H1 (cell line): ENCODE results near the gene OSM. TPM values are rescaled to one million over a fixed set of nuclear protein-coding genes. Genes with fewer than 3 reads are reported as not detected.

ENCODE experiments used
- CTCF ChIA-PET: fragments of 300-600 bp; sonication (Branson Sonifier 250); formaldehyde crosslinking; loops from one replicate; lab custom pipeline; 2021; ENCODE audit not compliant: partially characterized antibody; lab: Charles Lee
- POLR2A ChIA-PET: fragments of 300-600 bp; sonication (Branson Sonifier 250); formaldehyde crosslinking; loops from one replicate; lab custom pipeline; 2021; ENCODE audit warnings: inconsistent platforms; ENCODE audit not compliant: partially characterized antibody; lab: Charles Lee
- DNase-seq, 2 experiments: peaks; one replicate each; pipeline versions ENCODE4 v3.0.0 to v3.0.0-alpha.2; 2010 to 2022; ENCODE audit warnings: low spot score in 2 of 2, low read depth in 1 of 2, mixed read lengths in 1 of 2
- FAIRE-seq: peaks from 2 replicates; lab custom pipeline; 2011; peaks lifted over from hg19 to GRCh38; lab: Jason Lieb, UNC
- H2AFZ ChIP-seq: 2 replicates; pipeline ENCODE4 v1.8.1; 2012; ENCODE audit warnings: low read length, inconsistent platforms
- H2AK5ac ChIP-seq: 2 replicates; pipeline ENCODE4 v1.6.1; 2013; ENCODE audit warnings: low read depth, low read length
- H2BK120ac ChIP-seq: replicated peaks from 2 replicates; pipeline ENCODE3; 2013; ENCODE audit warnings: low read depth, low read length, inconsistent platforms
- H2BK12ac ChIP-seq: 2 replicates; pipeline ENCODE4 v1.6.1; 2013; ENCODE audit warnings: low read depth, low read length
- H2BK15ac ChIP-seq: 2 replicates; pipeline ENCODE4 v1.6.1; 2013; ENCODE audit warnings: low read length
- H2BK20ac ChIP-seq: 2 replicates; pipeline ENCODE4 v1.6.1; 2013; ENCODE audit warnings: low read length
- H2BK5ac ChIP-seq: 2 replicates; pipeline ENCODE4 v1.6.1; 2013; ENCODE audit warnings: low read depth, low read length
- H3K14ac ChIP-seq: 2 replicates; pipeline ENCODE4 v1.6.1; 2013; ENCODE audit warnings: inconsistent platforms; ENCODE audit not compliant: insufficient read length
- H3K18ac ChIP-seq: 2 replicates; pipeline ENCODE4 v1.6.1; 2013; ENCODE audit warnings: low read length; ENCODE audit errors: extremely low read depth
- H3K23ac ChIP-seq: 2 replicates; pipeline ENCODE4 v1.6.1; 2013; ENCODE audit warnings: inconsistent platforms; ENCODE audit not compliant: insufficient read length
- H3K23me2 ChIP-seq: 2 replicates; pipeline ENCODE4 v1.6.1; 2013; ENCODE audit warnings: low read depth, low read length
- H3K27ac ChIP-seq: 2 replicates; pipeline ENCODE4 v1.6.1; 2011; ENCODE audit warnings: low read depth, low read length, inconsistent platforms
- H3K27me3 ChIP-seq, 4 experiments: replicated peaks in 1 of 4; 1 replicate in 1 of 4; 2 replicates in 3 of 4; pipeline versions ENCODE4 v1.6.1 to v1.8.1; 2011 to 2013; ENCODE audit warnings: low read length in 3 of 4, mild to moderate bottlenecking in 3 of 4, inconsistent platforms in 2 of 4, mixed read lengths in 2 of 4, moderate library complexity in 1 of 4; ENCODE audit not compliant: control insufficient read depth in 3 of 4, insufficient read depth in 3 of 4; ENCODE audit errors: extremely low read depth in 1 of 4
- H3K36me3 ChIP-seq, 4 experiments: 2 replicates each; pipeline versions ENCODE4 v1.6.1 to v1.8.1; 2011 to 2013; ENCODE audit warnings: mild to moderate bottlenecking in 4 of 4, low read length in 3 of 4, moderate library complexity in 2 of 4, control low read depth in 1 of 4, inconsistent platforms in 1 of 4; ENCODE audit not compliant: insufficient read depth in 4 of 4, control insufficient read depth in 2 of 4
- H3K4ac ChIP-seq: replicated peaks from 2 replicates; pipeline ENCODE3; 2013; ENCODE audit warnings: low read length, low read depth, mixed read lengths, inconsistent platforms; ENCODE audit not compliant: insufficient read length
- H3K4me1 ChIP-seq, 4 experiments: replicated peaks in 1 of 4; 1 replicate in 1 of 4; 2 replicates in 3 of 4; pipeline versions ENCODE4 v1.6.1 to v1.8.1; 2011 to 2013; ENCODE audit warnings: low read length in 3 of 4, inconsistent platforms in 2 of 4, mixed read lengths in 1 of 4; ENCODE audit not compliant: insufficient read depth in 4 of 4, control insufficient read depth in 3 of 4
- H3K4me2 ChIP-seq, 2 experiments: 2 replicates each; pipeline versions ENCODE4 v1.6.1 to v1.8.1; 2011 to 2013; ENCODE audit warnings: low read depth in 2 of 2, low read length in 2 of 2, control low read depth in 1 of 2, inconsistent platforms in 1 of 2, mild to moderate bottlenecking in 1 of 2; ENCODE audit not compliant: insufficient read depth in 1 of 2
- H3K4me3 ChIP-seq, 4 experiments: fragments of 200-600, 300-600 bp in 1 of 4; sonication (generic), shearing (Covaris generic), sonication (Bioruptor Twin) in 1 of 4; 2 replicates each; pipeline versions ENCODE4 v1.5.1 to v1.8.1; 2011 to 2016; ENCODE audit warnings: low read length in 4 of 4, low read depth in 3 of 4, control low read depth in 2 of 4, inconsistent platforms in 2 of 4, mild to moderate bottlenecking in 2 of 4, mixed read lengths in 1 of 4, moderate library complexity in 1 of 4; ENCODE audit not compliant: insufficient read depth in 2 of 4; ENCODE audit errors: extremely low read depth in 1 of 4
- H3K56ac ChIP-seq: replicated peaks from 2 replicates; pipeline ENCODE3; 2013; ENCODE audit warnings: low read depth, mild to moderate bottlenecking, mixed read lengths, low read length, inconsistent platforms; ENCODE audit not compliant: insufficient read length
- H3K79me1 ChIP-seq: 2 replicates; pipeline ENCODE4 v1.6.1; 2013; ENCODE audit warnings: low read depth, low read length, control low read depth
- H3K79me2 ChIP-seq, 2 experiments: 2 replicates each; pipeline versions ENCODE4 v1.6.1 to v1.8.1; 2012 to 2013; ENCODE audit warnings: low read length in 2 of 2, mild to moderate bottlenecking in 2 of 2, inconsistent platforms in 1 of 2; ENCODE audit not compliant: insufficient read depth in 2 of 2, control insufficient read depth in 1 of 2
- H3K9ac ChIP-seq, 4 experiments: replicated peaks in 1 of 4; 1 replicate in 1 of 4; 2 replicates in 3 of 4; pipeline versions ENCODE4 v1.6.1 to v1.8.1; 2011 to 2013; ENCODE audit warnings: low read depth in 3 of 4, low read length in 3 of 4, control low read depth in 2 of 4, mild to moderate bottlenecking in 2 of 4, moderate library complexity in 2 of 4, inconsistent platforms in 1 of 4; ENCODE audit errors: extremely low read depth in 1 of 4
- H3K9me3 ChIP-seq, 2 experiments: 2 replicates each; pipeline versions ENCODE4 v1.6.1 to v1.8.1; 2012 to 2013; ENCODE audit warnings: mild to moderate bottlenecking in 2 of 2, moderate library complexity in 2 of 2, control low read depth in 1 of 2, inconsistent platforms in 1 of 2, low read depth in 1 of 2, low read length in 1 of 2, mixed read lengths in 1 of 2; ENCODE audit not compliant: insufficient read depth in 2 of 2
- H4K20me1 ChIP-seq, 2 experiments: replicated peaks in 1 of 2; 2 replicates each; pipeline versions ENCODE3 to v1.8.1; 2011 to 2013; ENCODE audit warnings: inconsistent platforms in 2 of 2, low read length in 2 of 2, mild to moderate bottlenecking in 1 of 2; ENCODE audit not compliant: insufficient read depth in 2 of 2, control insufficient read depth in 1 of 2
- H4K5ac ChIP-seq: 2 replicates; pipeline ENCODE4 v1.6.1; 2013; ENCODE audit warnings: low read length, low read depth, mixed read lengths, inconsistent platforms; ENCODE audit not compliant: insufficient read length
- H4K8ac ChIP-seq: 2 replicates; pipeline ENCODE4 v1.8.0; 2013; ENCODE audit warnings: mild to moderate bottlenecking, moderate library complexity, low read length, inconsistent platforms; ENCODE audit not compliant: insufficient read depth; ENCODE audit errors: extremely low read depth
- H4K91ac ChIP-seq: replicated peaks from 2 replicates; pipeline ENCODE3; 2013; ENCODE audit warnings: low read length, mixed read lengths, inconsistent platforms; ENCODE audit not compliant: insufficient read length
- ATF3 ChIP-seq: IDR thresholded peaks from 2 replicates; pipeline ENCODE4 v1.6.1; 2011; ENCODE audit warnings: low read depth, mild to moderate bottlenecking, low read length; ENCODE audit not compliant: insufficient read depth
- CBX8 ChIP-seq: fragments of 300-800, 300-1000 bp; sonication (generic); IDR thresholded peaks from 2 replicates; pipeline ENCODE4 v1.7.1; 2016; ENCODE audit warnings: low read depth, low read length, borderline replicate concordance
- GTF2F1 ChIP-seq: IDR thresholded peaks from 2 replicates; pipeline ENCODE4 v1.6.1; 2012; ENCODE audit warnings: low read depth, low read length, improper control_type of control experiment, borderline replicate concordance
- POLR2AphosphoS5 ChIP-seq: IDR thresholded peaks from 2 replicates; pipeline ENCODE4 v1.6.1; 2011; ENCODE audit warnings: low read depth, low read length
- POU5F1 ChIP-seq: IDR thresholded peaks from 2 replicates; pipeline ENCODE4 v1.6.1; 2011; ENCODE audit warnings: low read depth, mild to moderate bottlenecking, low read length, moderate library complexity
- SAP30 ChIP-seq: fragments of 300-600 bp; sonication (generic); IDR thresholded peaks from 2 replicates; pipeline ENCODE4 v1.7.1; 2012; ENCODE audit warnings: low read length, moderate library complexity, mild to moderate bottlenecking, inconsistent platforms; ENCODE audit not compliant: insufficient read depth, insufficient replicate concordance
- SIN3A ChIP-seq, 2 experiments: IDR thresholded peaks in 1 of 2; conservative IDR thresholded peaks in 1 of 2; 2 replicates each; pipeline ENCODE4 v1.6.1; 2011 to 2012; ENCODE audit warnings: low read length in 2 of 2, improper control_type of control experiment in 1 of 2, low read depth in 1 of 2, mild to moderate bottlenecking in 1 of 2
- WGBS, 2 experiments: shearing (Covaris generic) in 1 of 2; methylation state at CpG; one replicate each; pipeline versions ENCODE4 v1.1.6 to v1.1.7; 2013 to 2015; ENCODE audit warnings: low lambda C conversion rate in 2 of 2, mixed read lengths in 2 of 2, inconsistent platforms in 1 of 2, low coverage in 1 of 2, missing lambda C conversion rate in 1 of 2; ENCODE audit not compliant: insufficient replicate concordance in 2 of 2, insufficient coverage in 1 of 2, insufficient read length in 1 of 2; ENCODE audit errors: extremely low coverage in 1 of 2, missing lambda C conversion rate in 1 of 2; 5-methylcytosine and 5-hydroxymethylcytosine counted together
- polyA plus RNA-seq, 7 experiments: library from polyadenylated mRNA; depleted of rRNA in 3 of 7; stranded (reverse) in 5 of 7; unstranded in 2 of 7; fragments of >200 nt in 5 of 7; fragments of 200-250 nt in 2 of 7; gene quantifications; 1 replicate in 5 of 7; 2 replicates in 1 of 7; 4 replicates in 1 of 7; pipeline versions ENCODE4 v1.2.1 to v1.2.3, GENCODE V29; 2011 to 2013; ENCODE audit warnings: missing spikeins in 2 of 7, mixed read lengths in 2 of 7
- total RNA-seq: library from RNA; stranded (reverse); fragmentation: NEBNext Ultra II Directional; extraction: Animal tissue kit (Norgen Biotek cat#: 25700); gene quantifications from 2 replicates; pipeline ENCODE4 v1.2.1, GENCODE V29; 2021

Gene OSM
- total and polyA plus RNA-seq, 2 of the 8 experiments (the other 6 are each of a cell fraction or from before 2014, with no cell fraction given), result not detected

DNA sequence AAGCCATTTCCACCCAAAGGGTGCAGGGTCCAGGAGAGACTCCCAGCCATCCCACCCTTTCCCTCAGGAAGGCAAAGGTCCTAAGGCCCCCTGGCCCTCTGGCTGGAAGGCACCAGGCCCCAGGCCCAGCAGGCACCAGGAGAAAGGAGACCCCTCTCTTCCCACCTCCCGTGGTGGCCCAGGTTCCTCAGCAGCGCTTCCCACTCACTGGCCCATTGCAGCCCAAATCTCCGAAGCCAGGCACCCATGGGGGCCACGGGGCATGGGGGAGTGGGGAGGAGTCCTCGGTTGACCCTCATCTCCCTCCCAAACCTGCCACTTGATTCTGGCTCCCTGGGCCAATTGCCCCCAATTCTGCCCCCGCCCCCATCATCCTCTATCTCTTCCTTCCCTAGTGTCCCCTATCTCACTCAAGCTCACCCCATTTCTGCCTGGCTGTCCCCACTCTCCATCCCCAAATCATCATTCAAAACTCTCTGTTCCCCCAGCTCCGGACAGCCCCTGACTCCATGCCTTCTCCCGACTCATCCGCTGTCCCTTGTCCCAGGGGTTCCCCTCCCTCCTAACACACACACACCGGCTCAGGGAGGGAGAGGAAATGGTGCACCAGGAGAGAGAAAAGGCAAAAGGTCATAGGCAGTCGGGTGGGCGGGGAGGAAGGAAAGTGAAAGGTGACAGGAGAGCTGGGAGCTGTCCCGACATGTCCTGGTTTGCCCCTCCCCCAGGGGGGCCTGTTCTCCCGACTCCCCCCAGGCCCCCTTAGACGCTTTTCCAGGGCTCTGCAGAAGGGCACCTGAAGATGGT lies 21.3 kb downstream of the OSM start:
- Histone ChIP-seq H3K9me3 (no peaks in the 10 kb centered on the region), H3K14ac (no peak overlapping the region), H3K4ac (no peak overlapping the region), H3K4me3 (peak overlapping the region; percentile 49 to 72 (median 65)), H2BK15ac (peak overlapping the region; percentile 95; the same call in 1 of the 2 replicates), H2BK120ac (no peak overlapping the region), H3K4me2 (peak overlapping the region; percentile 83 to 94), H3K4me1 (peaks cover 0 to 20% (median 11%) of the 10 kb centered on the region in 4 experiments; a peak in 6 of 7 replicates), H3K27ac (no peak overlapping the region), H4K91ac (peak overlapping the region; percentile 53), H2BK5ac (peak overlapping the region; percentile 87; the same call in 1 of the 2 replicates), H3K18ac (peak overlapping the region; percentile 87), H4K8ac (no peak overlapping the region; the same call in 1 of the 2 replicates), H2BK20ac (peak overlapping the region; percentile 40; the same call in 1 of the 2 replicates), H3K36me3 (0 out of 8 replicates have a peak, but pooled peaks cover 0 to 5% (median 0%) of the 10 kb centered on the region in 4 experiments), H3K27me3 (no peaks in the 10 kb centered on the region; a peak in 2 of 7 replicates), H4K20me1 (no peaks in the 10 kb centered on the region), H2BK12ac (peak overlapping the region; percentile 68; the same call in 1 of the 2 replicates), H3K23ac (no peak overlapping the region), H2AFZ (peak overlapping the region; percentile 33; the same call in 1 of the 2 replicates), H2AK5ac (peak overlapping the region; percentile 98), H4K5ac (peak overlapping the region; percentile 22), H3K23me2 (peaks cover 12% of the 10 kb centered on the region; the same call in 1 of the 2 replicates), H3K9ac (peak overlapping the region in 1 of 4 experiments; percentile 12; a peak in 2 of 7 replicates), H3K79me2 (no peaks in the 10 kb centered on the region), H3K56ac (no peak overlapping the region), H3K79me1 (peaks cover 4% of the 10 kb centered on the region)
- 46% methylated on average over 10 of the region's 15 CpGs; no CpG with 5 or more reads in 1 of the 2 experiments for WGBS, 2 experiments
- ChIA-PET POLR2A (interaction anchor here (1.0 to 1.6 kb wide), 5 partner anchors 8 to 233 kb away, joined by 3 to 5 read pairs (median 3); no protein-coding TSS in a partner anchor), CTCF (interaction anchor here (1.3 to 3.1 kb wide), 3 partner anchors 10 to 137 kb away, joined by 3 to 10 read pairs (median 4); no protein-coding TSS in a partner anchor)
- no peak for FAIRE-seq
- DNase-seq, result no peak
- TF ChIP-seq CBX8, result no peak
- TF ChIP-seq POU5F1, result no peak
- TF ChIP-seq POLR2AphosphoS5, result no peak
- no peak for TF ChIP-seq ATF3
- TF ChIP-seq GTF2F1, result no peak
- TF ChIP-seq SAP30, result peak; percentile 42
- TF ChIP-seq SIN3A (conservative IDR thresholded peaks at IDR 0.05 in 1 of 2, IDR thresholded peaks at IDR 0.05 in 1 of 2; ENCODE audit: low read depth in 1 of 2, low read length in 2 of 2), result 0 out of 4 replicates have a peak, but pooled peaks of 1 of the 2 experiments have one; percentile 27
